ENCODE results near the gene HNF1B. TPM values are rescaled to one million over a fixed set of nuclear protein-coding genes. Genes with fewer than 3 reads are reported as not detected.

The HNF1B gene
- total RNA-seq, 2 experiments from 2014 or later = not detected

DNA sequence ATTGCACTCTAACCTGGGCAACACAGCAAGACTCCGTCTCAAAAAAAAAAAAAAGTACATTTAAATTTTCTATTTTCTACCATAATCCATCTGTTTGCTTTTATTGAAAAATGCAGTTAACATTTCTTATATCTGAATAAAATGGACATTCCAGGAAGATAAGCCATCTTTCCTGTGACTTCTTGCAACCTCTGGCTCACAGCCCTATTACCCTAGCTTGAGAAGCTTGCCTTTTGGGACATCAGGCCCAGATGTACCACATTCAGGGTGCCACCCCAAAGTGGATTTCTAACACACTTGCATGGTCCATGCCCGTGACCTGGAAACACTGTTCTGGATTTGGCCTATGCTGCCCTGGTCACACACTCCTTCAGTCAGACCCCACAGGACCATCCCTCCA is 71.5 kb downstream of the HNF1B start:
- DNase-seq = no peak
- H3K27me3 ChIP-seq (ENCODE audit: control insufficient read depth in 1 of 2, insufficient read depth in 2 of 2, low read length in 2 of 2) = peaks cover 0 to 4% of the 10 kb centered on the region in 2 experiments
- H3K4me1 ChIP-seq (ENCODE audit: insufficient read depth, low read length) = no peaks in the 10 kb centered on the region
- Mint-ChIP-seq H3K27ac (no peak overlapping the region), H3K9me3 (peaks cover under 1% of the 10 kb centered on the region), H3K36me3 (ENCODE audit: low read depth) (no peaks in the 10 kb centered on the region), H3K4me1 (ENCODE audit: low read depth) (no peaks in the 10 kb centered on the region), H3K27me3 (peaks cover 25% of the 10 kb centered on the region), H3K4me3 (no peak overlapping the region)
- POLR2A ChIA-PET = no interaction called here
- no peaks in the 10 kb centered on the region for H3K36me3 ChIP-seq (ENCODE audit: insufficient read depth, low read length)
- no peaks in the 10 kb centered on the region for H3K9me3 ChIP-seq (ENCODE audit: control insufficient read depth in 1 of 2, insufficient read depth in 1 of 2, low read length in 2 of 2)
- no peak overlapping the region for H3K27ac ChIP-seq (ENCODE audit: low read depth in 1 of 2, low read length in 2 of 2)
- intact Hi-C loops (cut with DNase I, micrococcal nuclease) = loop anchor here in 1 of 2 experiments (10.0 kb wide), 1 partner anchor 61 kb away; no protein-coding TSS in a partner anchor
- CTCF ChIA-PET = no interaction called here
- no peak for ATAC-seq (ENCODE audit: poor library complexity)
- H3K4me3 ChIP-seq (ENCODE audit: low read length) = no peak overlapping the region
- TF ChIP-seq CTCF (IDR thresholded peaks at IDR 0.05) = no peak

DNA sequence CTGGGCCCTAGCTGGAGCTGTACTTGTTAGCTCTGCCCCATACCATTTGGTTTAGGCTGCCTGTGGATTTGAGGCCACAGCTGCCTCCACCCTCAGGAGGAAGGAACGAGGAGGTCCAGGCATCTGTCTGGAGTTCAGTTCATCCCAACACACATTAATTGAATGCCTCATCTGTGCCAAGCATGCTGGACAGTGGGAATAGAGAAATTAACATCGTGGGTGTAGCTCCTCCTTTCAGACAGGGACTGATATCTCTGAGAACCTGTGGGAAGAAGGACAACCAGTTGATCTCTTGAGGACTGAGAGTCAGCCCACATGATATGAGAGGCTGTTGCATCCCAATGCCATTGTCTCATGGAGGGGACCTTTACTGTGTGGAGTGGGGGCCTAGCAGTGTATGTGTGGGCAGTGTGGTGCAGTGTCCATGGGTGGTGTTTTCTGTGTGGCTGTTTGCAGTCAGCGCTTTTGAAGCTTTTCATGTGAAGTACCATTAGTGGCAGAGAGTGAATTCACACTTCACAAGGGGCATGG is 72.2 kb downstream of the HNF1B start:
- no peak overlapping the region for H3K27ac ChIP-seq (ENCODE audit: low read depth in 1 of 2, low read length in 2 of 2)
- H3K36me3 Mint-ChIP-seq (ENCODE audit: low read depth) = no peaks in the 10 kb centered on the region
- no peak overlapping the region for H3K27ac Mint-ChIP-seq
- H3K27me3 Mint-ChIP-seq = peaks cover 19% of the 10 kb centered on the region
- H3K36me3 ChIP-seq (ENCODE audit: insufficient read depth, low read length) = no peaks in the 10 kb centered on the region
- POLR2A ChIA-PET = no interaction called here
- TF ChIP-seq CTCF (IDR thresholded peaks at IDR 0.05) = no peak
- ATAC-seq (ENCODE audit: poor library complexity) (no peak), DNase-seq (no peak)
- H3K9me3 Mint-ChIP-seq = no peaks in the 10 kb centered on the region
- no peaks in the 10 kb centered on the region for H3K4me1 ChIP-seq (ENCODE audit: insufficient read depth, low read length)
- no peak overlapping the region for H3K4me3 ChIP-seq (ENCODE audit: low read length)
- peaks cover 0 to 4% of the 10 kb centered on the region in 2 experiments for H3K27me3 ChIP-seq (ENCODE audit: control insufficient read depth in 1 of 2, insufficient read depth in 2 of 2, low read length in 2 of 2)
- CTCF ChIA-PET = no interaction called here
- no peaks in the 10 kb centered on the region for H3K4me1 Mint-ChIP-seq (ENCODE audit: low read depth)
- intact Hi-C loops (cut with DNase I, micrococcal nuclease) = loop anchor here in 1 of 2 experiments (10.0 kb wide), 1 partner anchor 62 kb away; no protein-coding TSS in a partner anchor
- no peaks in the 10 kb centered on the region for H3K9me3 ChIP-seq (ENCODE audit: control insufficient read depth in 1 of 2, insufficient read depth in 1 of 2, low read length in 2 of 2)
- no peak overlapping the region for H3K4me3 Mint-ChIP-seq

DNA sequence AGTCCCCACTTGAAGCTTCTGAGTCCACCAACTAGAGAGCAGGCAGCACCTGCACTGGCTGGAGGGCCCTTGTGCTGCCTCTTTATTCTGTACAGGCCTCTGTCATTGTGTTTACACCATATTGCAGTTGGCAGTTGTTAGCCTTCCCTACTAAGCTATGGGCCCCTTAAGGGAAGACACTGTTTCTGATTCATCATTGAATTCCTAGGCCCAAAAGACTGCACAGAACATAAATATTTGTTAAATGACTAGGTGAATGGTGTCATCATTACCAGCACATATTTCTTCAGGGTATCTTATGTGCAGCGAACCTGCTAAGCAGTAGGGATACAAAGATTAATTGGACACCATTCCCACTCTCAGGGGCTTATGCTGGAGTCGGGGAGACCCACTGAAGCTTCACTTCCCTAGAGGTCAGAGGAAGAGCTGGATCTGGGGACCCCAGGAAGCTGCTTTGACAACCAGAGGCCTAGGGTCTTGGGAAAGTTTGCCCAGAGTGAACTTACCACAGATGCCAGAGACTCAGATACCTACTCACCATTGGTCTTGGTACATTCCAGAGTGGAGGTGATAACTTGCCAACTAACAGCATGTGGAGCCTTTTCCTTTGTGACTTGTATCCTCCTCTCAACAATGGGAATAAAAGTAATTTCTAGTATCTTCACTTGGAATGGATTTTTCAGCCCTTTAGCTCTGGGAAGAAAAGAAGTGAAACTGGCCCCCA is 72.9 kb downstream of the HNF1B start:
- TF ChIP-seq CTCF (IDR thresholded peaks at IDR 0.05) = no peak
- intact Hi-C loops (cut with DNase I, micrococcal nuclease) = loop anchor here in 1 of 2 experiments (10.0 kb wide), 1 partner anchor 63 kb away; no protein-coding TSS in a partner anchor
- Histone ChIP-seq H3K4me1 (ENCODE audit: insufficient read depth, low read length) (no peaks in the 10 kb centered on the region), H3K36me3 (ENCODE audit: insufficient read depth, low read length) (no peaks in the 10 kb centered on the region), H3K9me3 (ENCODE audit: control insufficient read depth in 1 of 2, insufficient read depth in 1 of 2, low read length in 2 of 2) (no peaks in the 10 kb centered on the region), H3K4me3 (ENCODE audit: low read length) (no peak overlapping the region), H3K27ac (ENCODE audit: low read depth in 1 of 2, low read length in 2 of 2) (no peak overlapping the region), H3K27me3 (ENCODE audit: control insufficient read depth in 1 of 2, insufficient read depth in 2 of 2, low read length in 2 of 2) (peaks cover 0 to 4% of the 10 kb centered on the region in 2 experiments)
- ChIA-PET POLR2A (no interaction called here), CTCF (no interaction called here)
- H3K27ac Mint-ChIP-seq = no peak overlapping the region
- H3K4me3 Mint-ChIP-seq = no peak overlapping the region
- no peaks in the 10 kb centered on the region for H3K9me3 Mint-ChIP-seq
- ATAC-seq (ENCODE audit: poor library complexity) (no peak), DNase-seq (no peak)
- H3K36me3 Mint-ChIP-seq (ENCODE audit: low read depth) = no peaks in the 10 kb centered on the region
- H3K27me3 Mint-ChIP-seq = peaks cover 19% of the 10 kb centered on the region
- H3K4me1 Mint-ChIP-seq (ENCODE audit: low read depth) = no peaks in the 10 kb centered on the region
